GM12891 (cell line): Measurements from ENCODE around the gene GGT1.
"Not testable (repeated sequence)": the region's sequence is repeated elsewhere in the genome, so short reads cannot be mapped to it uniquely, and the experiment has no call there.

Experiments used
- DNase-seq: peaks from one replicate; pipeline ENCODE4 v3.0.0; 2011; ENCODE audit warnings: low spot score; ENCODE audit not compliant: insufficient read length
- FAIRE-seq: peaks from 2 replicates; lab custom pipeline; 2011; peaks lifted over from hg19 to GRCh38; lab: Jason Lieb, UNC
- PAX5 ChIP-seq: IDR thresholded peaks from 2 replicates; pipeline ENCODE4 v1.6.1; 2011; ENCODE audit warnings: low read length, moderate library complexity, mild to moderate bottlenecking; ENCODE audit not compliant: insufficient read depth, severe bottlenecking
- POLR2A ChIP-seq: IDR thresholded peaks from 2 replicates; pipeline ENCODE4 v1.6.1; 2011; ENCODE audit warnings: low read depth, low read length, control low read depth
- POLR2AphosphoS5 ChIP-seq: IDR thresholded peaks from 2 replicates; pipeline ENCODE4 v1.6.1; 2011; ENCODE audit warnings: low read depth, low read length, control low read depth
- POU2F2 ChIP-seq: IDR thresholded peaks from 2 replicates; pipeline ENCODE4 v1.6.1; 2011; ENCODE audit warnings: low read depth, mild to moderate bottlenecking, control low read depth, low read length, moderate library complexity
- SPI1 ChIP-seq: IDR thresholded peaks from 2 replicates; pipeline ENCODE4 v1.6.1; 2011; ENCODE audit warnings: low read depth, low read length, control low read depth
- TAF1 ChIP-seq: IDR thresholded peaks from 2 replicates; pipeline ENCODE4 v1.6.1; 2011; ENCODE audit warnings: low read depth, low read length, control low read depth

GGT1 gene

DNA sequence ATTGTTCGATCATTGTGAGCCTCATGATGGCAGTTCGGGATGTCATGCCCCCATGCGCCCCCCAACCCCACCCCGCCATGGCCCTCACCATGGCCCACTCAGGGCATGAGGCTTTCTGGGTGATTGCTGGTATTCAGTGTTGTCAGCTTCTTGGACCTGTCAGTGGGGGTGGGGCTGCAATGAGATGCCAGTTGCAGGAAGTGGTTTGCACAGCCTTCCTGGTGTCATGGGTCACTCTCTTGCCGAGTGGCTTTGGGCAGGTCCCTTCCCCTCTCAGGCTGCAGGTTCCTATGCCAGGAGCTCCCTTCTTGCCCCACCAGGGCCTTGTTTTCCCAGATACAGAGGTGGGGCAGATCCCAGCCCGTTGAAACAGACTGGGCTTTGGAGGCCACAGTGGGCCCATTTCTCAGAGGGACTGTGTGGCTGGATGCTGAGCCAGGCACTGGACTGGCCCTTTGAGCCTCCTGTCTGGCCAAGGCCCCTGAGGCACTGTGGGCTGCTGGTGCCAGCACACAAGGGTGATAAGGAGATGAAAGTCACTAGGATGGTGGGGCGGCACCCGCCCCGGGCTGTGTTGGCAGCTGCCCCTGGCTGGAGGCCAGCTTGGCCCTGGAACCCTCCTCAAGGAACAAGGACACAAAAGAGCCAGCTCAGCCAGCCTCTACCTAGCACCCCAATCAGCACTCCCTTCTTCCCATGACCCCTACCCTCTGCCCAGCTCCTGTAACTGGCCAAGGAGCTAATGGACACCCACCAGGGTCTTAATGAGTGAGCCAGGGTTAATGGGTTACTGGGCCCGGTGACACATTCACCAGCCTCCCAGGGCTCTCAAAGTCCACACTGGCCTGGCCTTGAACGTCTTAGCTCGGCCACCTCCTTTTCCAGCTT lies 1.5 kb upstream of the GGT1 start:
- TF ChIP-seq POU2F2 (no peak), POLR2AphosphoS5 (no peak), SPI1 (no peak), POLR2A (no peak), PAX5 (no peak), TAF1 (no peak)
- no peak for DNase-seq
- peak; percentile 16 for FAIRE-seq

DNA sequence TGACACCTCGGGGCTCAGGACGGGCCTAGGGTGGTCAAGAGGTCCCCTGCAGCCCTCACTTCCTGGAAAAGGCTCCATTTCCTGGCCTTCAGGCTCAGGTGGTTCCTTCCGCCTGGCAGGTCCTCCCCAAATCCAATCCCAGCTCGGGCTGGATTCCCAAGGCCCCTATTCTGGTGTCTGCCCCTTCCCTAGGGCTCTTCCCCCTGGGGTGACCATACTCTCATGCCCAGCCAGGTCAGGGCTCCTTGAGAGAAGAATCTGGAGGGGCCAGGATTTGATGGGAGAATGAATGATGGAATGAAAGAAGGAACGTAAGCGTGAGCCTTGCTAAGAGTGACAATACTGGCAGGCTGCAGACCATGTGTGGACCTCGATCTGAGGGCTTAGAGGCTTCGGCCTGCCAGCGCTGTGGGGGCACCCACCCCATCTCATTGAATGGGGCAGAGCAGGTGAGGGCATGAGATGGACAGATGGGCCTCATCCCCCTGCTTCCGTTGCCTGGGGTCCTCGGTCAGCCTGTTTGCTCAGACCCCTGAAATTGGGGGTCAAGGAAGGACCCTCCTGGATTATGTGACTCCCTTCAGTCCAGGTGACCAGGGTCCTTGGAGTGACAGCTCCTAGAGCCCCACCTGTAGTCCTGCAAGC lies 766 bp upstream of the GGT1 start:
- FAIRE-seq, DNase-seq: not testable (repeated sequence)

DNA sequence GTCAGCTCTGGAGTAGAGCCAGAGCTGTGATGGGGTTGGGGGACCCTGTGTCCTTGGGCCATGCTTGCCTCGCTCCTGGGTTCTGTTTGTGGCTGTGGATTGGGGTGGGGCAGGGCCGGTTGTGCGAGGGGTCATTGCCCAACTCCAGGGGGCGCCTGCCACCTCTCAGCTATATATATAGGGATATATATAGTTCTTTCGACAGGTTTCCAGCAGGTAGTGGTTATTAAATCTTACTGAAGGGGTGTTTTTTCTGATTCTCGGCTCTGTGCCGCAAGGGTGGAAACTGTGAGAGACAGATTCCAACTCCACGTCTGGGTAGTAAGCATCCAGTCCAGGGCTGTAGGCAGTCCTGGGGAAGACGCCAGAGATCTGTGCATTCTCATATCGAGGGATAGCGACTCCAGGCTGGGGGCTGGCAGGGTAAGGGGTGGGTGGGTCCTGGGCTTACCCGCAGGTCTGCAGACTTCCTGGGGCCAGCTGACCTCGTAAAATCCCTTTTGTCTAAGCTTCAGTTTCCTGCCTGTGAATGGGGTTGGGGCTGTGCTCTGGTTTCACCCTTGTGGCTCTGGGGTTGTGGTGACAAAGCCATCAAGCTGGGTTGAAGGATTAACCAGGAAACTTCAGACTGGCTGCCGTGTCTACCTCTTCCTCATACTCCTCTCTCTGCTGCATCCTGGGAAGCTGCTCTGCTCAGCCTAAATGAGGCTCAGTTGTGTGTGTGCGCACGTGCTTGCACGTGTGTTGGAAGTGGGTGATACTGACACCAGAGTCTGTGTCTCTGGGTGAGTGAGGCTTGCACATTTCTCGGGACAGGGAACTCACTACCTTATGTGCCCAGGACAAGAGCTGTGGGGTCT lies 1.0 kb downstream of the GGT1 start:
- peak; percentile 67 for FAIRE-seq
- not testable (repeated sequence) for DNase-seq

DNA sequence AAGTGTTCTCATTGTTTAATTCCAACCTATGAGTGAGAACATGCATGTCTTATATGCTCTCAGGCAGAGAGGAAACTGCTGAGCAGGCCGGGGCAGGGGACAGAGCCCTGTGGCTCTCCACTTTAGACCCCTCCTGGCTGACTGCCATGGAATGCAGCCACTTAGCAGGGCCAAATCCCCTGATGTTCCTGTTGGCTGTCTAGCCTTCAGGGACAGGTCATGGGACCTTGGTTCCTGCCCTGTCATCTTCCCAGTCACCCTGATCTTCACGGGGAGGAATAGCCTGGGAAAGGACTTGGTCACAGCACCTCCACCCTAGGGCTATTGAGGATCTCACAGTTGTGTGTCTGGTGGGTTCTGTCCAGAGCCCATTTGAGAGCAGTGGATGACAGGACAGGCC lies 3.3 kb downstream of the GGT1 start:
- not testable (repeated sequence) for FAIRE-seq

DNA sequence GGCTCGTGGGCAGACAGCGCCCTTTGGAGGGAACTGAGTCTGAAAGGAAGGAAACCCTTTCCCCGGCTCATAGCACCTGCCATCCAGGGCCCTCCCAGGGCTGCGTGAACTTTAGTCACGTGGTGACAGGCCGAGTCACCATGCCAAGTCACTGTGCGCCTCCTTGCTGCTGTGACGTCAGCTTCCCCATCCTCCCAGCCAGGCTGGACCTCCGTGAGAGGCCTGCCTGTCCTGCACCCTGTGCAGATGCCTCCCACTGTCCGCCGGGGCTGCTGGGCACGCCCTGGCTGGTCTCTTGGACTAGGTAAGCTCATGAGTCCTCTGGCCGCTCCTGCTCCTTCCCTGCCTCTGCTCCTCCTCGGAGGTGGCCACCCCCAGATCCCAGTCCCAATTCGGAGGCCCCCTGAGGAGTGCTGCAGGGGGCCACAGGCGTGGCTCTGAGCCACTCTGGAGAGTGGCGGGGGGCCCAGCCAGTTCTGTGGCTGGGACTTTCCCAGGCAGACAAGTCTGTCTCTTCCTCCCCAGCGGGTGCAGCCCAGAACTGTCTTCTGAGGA lies 4.5 kb downstream of the GGT1 start:
- FAIRE-seq (peak; percentile 72), DNase-seq (peak; percentile 45)
- TF ChIP-seq POLR2A (peak; percentile 43; the same call in 1 of the 2 replicates), TAF1 (peak; percentile 39; the same call in 1 of the 2 replicates)

More for the DNA sequence above, 3.3 kb downstream of the GGT1 start:
- DNase-seq, result not testable (repeated sequence)

DNA sequence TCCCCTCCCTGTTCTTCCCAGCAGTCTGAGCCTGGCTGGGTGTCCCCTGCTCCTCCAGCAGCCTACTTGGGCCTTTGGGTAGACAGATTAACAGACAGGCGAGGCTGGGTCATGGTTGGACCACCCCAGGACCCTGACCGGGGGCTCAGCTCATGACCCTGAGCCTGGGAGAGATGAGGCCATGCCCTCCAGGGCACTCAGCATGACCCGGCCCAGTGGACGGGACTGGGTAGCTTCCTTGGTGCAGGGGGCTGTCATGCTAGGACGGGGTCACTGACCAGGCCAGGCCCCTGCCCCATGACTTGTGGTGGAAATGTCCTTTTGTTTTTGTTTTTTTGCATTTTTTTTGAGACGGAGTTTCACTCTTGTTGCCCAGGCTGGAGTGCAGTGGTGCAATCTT lies 5.3 kb downstream of the GGT1 start:
- FAIRE-seq, DNase-seq: not testable (repeated sequence)

DNA sequence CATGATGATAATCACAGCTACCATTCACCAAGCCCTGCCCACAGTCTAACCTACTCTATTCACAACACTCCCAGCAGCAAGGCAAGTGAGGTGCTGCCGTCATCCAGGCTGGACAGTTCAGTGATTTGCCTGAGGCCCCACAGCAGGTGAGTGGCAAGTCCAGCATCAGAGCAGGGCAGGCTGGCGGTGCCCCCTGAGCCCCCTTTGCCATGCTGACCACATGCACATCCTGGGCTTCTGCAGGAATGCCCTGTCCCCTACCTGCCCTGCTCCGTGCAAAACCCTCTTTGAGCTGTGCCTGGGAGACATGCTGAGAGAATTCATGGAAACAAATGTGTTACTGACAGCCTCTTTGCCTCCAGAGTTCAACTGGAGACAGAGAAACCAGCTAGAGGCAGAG lies 6.9 kb downstream of the GGT1 start:
- DNase-seq, FAIRE-seq: not testable (repeated sequence)

DNA sequence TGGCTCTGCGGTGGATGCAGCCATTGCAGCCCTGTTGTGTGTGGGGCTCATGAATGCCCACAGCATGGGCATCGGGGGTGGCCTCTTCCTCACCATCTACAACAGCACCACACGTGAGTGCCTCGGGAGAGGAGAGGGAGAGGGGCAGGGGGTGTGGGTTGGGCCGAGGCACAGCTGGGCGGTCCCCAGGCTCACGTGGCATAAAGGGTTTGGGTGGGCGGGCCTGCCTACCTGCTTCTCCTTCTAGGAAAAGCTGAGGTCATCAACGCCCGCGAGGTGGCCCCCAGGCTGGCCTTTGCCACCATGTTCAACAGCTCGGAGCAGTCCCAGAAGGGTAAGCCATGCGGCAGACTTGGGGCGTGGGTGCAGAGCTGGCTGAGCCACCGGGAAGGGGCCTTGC lies 11.8 kb downstream of the GGT1 start:
- DNase-seq, FAIRE-seq: not testable (repeated sequence)

DNA sequence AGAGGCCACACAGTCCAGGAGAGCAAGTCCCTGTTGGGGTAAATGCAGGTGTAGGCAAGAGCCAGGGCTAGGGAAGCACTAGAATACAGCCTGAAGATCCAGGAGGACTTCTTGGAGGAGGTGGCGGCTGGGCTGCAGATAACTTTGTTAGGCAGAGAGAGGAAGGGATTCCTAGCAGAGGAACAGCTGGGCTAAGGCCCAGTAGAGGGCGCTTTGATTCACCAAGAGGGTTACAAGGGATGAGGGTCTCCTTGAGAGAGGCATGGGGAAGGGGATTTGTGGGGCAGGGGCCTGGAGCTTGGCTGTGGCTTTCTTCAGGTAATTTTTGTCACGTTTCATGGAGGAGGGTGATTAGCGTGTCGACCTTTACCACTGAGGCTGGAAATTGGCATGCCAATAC lies 18.3 kb downstream of the GGT1 start:
- not testable (repeated sequence) for FAIRE-seq, DNase-seq

DNA sequence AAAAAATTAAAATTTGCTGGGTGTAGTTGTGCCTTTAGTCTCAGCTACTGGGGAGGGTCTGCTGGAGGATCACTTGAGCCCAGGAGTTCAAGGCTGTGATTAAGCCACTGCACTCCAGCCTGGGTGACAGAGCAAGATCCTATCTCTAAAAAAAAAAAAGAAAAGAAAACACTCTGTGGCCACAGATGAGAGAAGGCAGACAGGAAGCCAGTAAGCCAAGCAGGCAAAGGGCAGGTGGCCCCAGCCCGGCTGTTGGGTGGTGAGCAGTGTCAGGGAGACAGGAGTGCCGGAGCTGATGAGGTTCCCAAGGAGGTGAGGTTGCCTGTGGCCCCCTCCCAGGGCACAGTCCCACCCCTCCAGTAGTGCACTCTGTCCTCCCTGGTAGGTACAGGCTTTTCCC lies 19.6 kb downstream of the GGT1 start:
- DNase-seq, FAIRE-seq: not testable (repeated sequence)

DNA sequence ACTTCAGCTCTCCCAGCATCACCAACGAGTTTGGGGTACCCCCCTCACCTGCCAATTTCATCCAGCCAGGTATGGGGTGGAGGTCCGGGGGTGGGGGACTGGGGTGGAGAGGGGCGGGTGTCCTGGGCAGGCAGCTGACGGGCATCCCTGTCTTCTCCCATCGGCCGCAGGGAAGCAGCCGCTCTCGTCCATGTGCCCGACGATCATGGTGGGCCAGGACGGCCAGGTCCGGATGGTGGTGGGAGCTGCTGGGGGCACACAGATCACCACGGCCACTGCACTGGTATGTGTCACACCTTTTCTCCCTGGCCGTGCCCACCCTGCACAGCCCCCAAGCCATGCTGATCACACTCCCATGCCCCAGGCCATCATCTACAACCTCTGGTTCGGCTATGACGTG lies 24.9 kb downstream of the GGT1 start:
- FAIRE-seq, DNase-seq: not testable (repeated sequence)

DNA sequence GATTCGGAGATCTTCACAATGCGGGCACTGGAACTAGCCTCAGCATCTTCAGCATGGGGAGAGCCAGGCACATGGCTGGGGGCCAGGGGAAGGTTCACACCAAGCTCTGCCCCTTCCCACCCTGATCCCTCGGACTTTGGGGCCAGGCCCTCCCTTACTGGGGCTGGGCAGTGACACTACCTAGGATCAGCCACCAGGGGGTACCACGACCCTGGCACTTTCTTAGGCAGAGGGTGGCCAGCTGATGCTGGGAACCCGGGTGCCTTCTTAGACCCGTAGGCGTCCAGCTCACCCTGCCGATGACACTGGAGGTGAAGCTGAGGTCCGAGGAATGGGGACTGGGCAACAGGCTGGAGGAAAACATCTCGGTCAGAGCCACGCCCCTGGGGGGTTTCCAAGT lies 26.1 kb downstream of the GGT1 start:
- not testable (repeated sequence) for DNase-seq, FAIRE-seq

DNA sequence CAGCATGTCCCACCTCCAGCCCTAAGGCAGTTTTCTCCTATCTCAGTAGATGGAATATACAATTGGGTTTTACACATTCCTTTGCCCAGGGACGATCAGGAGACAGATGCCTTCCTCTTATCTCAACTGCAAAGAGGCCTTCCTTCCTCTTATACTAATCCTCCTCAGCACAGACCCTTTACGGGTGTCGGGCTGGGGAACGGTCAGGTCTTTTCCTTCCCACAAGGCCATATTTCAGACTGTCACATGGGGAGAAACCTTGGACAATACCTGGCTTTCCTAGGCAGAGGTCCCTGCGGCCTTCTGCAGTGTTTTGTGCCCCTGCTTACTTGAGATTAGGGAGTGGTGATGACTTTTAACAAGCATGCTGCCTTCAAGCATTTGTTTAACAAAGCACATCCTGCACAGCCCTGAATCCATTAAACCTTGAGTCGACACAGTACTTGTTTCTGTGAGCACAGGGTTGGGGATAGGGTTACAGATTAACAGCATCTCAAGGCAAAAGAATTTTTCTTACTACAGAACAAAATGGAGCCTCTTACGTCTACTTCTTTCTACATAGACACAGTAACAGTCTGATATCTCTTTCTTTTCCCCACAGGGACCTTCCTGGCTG lies 27.9 kb downstream of the GGT1 start:
- FAIRE-seq, DNase-seq: not testable (repeated sequence)

DNA sequence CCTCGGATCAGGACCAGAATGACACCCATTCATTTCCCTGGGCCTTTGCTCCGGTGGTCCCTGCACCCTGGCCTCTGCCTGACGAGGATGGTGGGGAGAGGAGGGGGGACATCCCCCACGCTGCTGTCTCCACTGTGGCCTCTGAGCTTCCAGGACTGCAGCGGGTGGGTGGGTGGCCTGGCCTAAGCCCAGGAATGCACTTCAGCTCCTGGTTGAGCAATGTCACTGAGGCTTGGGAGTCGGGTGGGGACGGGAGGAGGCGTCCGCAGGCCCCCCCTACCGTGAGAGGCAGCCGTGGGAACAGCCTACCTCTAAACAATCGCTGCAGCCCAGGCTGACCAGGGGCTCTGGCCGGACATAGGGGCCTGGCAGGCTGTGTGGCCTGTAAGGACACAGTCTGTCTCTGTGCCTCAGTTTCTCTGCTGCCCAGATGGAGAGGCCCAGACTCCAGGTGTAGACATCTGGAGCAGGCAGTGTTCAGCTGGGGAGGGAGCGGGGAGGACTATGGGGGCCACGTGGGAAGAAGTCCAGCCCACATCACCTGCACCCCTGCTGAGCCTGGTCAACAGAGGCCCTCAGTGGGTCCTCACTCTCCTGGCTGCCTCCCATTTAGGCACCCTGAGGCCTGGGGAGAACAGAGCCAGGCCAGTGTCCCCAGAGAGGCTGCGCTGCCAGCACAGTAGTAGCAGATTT lies 28.6 kb downstream of the GGT1 start:
- not testable (repeated sequence) for FAIRE-seq, DNase-seq

DNA sequence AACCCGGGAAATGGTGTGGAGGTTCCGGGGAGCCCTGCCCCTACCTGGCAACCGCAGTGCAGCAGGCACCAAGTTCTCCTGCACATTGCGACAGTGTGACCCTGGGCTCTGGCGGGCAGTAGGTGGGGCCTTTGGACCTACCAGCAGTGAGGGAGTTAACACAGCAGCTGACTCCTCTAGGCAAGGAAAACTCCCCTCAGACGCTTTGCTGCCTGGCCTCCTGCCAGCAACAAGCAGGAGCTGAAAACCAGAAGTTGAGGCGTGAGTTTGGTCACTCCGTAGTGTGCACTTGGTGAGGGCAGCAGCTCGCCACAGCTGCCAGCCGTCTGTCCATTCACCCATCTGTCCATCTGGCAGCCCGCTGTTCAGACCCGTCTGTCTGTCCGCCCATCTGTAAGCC lies 29.6 kb downstream of the GGT1 start:
- not testable (repeated sequence) for FAIRE-seq, DNase-seq

DNA sequence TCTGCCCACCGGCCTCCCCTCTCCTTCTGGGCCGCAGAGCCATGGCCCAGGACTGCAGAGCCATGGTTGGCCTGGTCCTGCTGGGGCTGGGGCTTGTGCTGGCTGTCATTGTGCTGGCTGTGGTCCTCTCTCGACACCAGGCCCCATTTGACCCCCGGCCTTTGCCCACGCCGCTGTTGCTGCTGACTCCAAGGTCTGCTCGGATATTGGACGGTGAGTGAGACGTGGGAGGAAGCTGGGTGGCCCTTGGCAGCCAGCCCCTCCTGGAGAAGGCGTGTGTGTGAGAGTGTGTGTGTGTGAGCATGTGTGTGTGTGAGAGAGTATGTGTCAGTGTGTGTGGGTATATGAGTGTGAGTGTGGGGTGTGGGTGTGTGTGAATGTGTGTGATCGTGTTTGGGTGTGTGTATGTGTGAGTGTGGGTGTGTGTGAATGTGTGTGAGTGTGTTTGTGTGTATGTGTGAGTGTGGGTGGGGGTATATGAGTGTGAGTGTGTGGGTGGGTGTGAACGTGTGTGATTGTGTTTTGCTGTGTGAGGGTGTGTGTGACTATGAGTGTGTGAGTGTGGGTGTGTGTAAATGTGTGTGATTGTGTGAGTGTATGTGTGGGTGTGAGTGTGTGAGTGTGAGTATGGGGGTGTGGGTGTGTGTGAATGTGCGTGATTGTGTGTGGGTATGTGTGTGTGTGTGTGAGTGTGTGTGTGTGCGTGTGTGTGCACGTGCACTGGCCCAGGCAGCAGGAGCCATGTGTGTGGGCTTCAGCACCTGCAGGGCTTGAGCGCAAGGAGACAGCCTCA lies 30.4 kb downstream of the GGT1 start:
- FAIRE-seq, DNase-seq: not testable (repeated sequence)
